ENCODE results near the gene GSTP1.

DNA sequence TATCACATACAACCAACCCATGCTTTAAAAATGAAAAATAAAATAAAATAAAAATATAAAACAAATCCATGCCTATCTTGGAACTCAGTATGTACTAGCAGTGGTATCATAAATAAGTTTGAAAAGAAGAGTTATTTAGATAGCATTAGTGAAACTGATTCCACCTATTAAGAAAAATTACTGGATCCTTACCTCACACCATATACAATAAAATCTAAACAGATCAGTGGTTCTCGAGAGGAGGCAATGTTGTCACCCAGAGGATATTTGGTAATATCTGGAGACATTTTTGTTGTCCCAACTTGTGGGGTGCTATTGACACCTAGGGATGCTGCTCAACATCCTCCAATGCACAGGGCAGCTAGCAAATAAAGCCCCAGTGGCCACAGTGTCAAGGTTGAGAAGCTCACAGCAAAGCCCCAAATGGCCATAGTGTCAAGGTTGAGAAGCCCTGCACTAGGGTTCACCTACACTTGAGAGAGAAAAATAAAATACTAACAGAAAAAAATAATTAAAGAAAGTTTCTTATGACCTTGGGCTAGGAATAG, 13.2 kb downstream of the GSTP1 start:
- TF ChIP-seq, protein P1, sequence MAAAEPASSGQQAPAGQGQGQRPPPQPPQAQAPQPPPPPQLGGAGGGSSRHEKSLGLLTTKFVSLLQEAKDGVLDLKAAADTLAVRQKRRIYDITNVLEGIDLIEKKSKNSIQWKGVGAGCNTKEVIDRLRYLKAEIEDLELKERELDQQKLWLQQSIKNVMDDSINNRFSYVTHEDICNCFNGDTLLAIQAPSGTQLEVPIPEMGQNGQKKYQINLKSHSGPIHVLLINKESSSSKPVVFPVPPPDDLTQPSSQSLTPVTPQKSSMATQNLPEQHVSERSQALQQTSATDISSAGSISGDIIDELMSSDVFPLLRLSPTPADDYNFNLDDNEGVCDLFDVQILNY (CRISPR knock-in tag; IDR thresholded peaks at IDR 0.05): no peak
- TF ChIP-seq, protein P2, sequence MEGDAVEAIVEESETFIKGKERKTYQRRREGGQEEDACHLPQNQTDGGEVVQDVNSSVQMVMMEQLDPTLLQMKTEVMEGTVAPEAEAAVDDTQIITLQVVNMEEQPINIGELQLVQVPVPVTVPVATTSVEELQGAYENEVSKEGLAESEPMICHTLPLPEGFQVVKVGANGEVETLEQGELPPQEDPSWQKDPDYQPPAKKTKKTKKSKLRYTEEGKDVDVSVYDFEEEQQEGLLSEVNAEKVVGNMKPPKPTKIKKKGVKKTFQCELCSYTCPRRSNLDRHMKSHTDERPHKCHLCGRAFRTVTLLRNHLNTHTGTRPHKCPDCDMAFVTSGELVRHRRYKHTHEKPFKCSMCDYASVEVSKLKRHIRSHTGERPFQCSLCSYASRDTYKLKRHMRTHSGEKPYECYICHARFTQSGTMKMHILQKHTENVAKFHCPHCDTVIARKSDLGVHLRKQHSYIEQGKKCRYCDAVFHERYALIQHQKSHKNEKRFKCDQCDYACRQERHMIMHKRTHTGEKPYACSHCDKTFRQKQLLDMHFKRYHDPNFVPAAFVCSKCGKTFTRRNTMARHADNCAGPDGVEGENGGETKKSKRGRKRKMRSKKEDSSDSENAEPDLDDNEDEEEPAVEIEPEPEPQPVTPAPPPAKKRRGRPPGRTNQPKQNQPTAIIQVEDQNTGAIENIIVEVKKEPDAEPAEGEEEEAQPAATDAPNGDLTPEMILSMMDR (IDR thresholded peaks at IDR 0.05 in 2 of 3, conservative IDR thresholded peaks at IDR 0.05 in 1 of 3; ENCODE audit: insufficient read depth in 2 of 3, low read depth in 1 of 3, low read length in 3 of 3): no peak
- no peak for TF ChIP-seq HDAC8 (tag; IDR thresholded peaks at IDR 0.05)
- TF ChIP-seq EP300 (IDR thresholded peaks at IDR 0.05; ENCODE audit: low read length): no peak
- no peak for TF ChIP-seq POLR2A (conservative IDR thresholded peaks at IDR 0.05)
- TF ChIP-seq, protein P3, sequence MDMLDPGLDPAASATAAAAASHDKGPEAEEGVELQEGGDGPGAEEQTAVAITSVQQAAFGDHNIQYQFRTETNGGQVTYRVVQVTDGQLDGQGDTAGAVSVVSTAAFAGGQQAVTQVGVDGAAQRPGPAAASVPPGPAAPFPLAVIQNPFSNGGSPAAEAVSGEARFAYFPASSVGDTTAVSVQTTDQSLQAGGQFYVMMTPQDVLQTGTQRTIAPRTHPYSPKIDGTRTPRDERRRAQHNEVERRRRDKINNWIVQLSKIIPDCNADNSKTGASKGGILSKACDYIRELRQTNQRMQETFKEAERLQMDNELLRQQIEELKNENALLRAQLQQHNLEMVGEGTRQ (CRISPR knock-in tag; IDR thresholded peaks at IDR 0.05): no peak
- TF ChIP-seq CEBPB (tag; IDR thresholded peaks at IDR 0.05): no peak
- no peak for TF ChIP-seq FOXP1 (CRISPR knock-in tag; IDR thresholded peaks at IDR 0.05)
- no peak for TF ChIP-seq CCNT2 (IDR thresholded peaks at IDR 0.05; ENCODE audit: borderline replicate concordance, extremely low read depth, insufficient read length, low read depth, low read length)
- TF ChIP-seq RCOR1 (IDR thresholded peaks at IDR 0.05; ENCODE audit: borderline replicate concordance in 1 of 2, low read depth in 2 of 2, low read length in 2 of 2): no peak
- no peak for TF ChIP-seq ZNF785 (CRISPR knock-in tag; IDR thresholded peaks at IDR 0.05)
